ENCODE results near the gene LCLAT1. TPM values are rescaled to one million over a fixed set of nuclear protein-coding genes. Genes with fewer than 3 reads are reported as not detected.
A peak's percentile ranks its signal among the peaks of the same experiment; 100 is the strongest.

The LCLAT1 gene
- total RNA-seq, 1 donor from 2014 or later, result 41.0 TPM

GRCh38 chr2:30443081-30443480, 4.0 kb upstream of the LCLAT1 start:
- H3K36me3 ChIP-seq, result no peaks in the 10 kb centered on the region
- TF ChIP-seq CTCF (IDR thresholded peaks at IDR 0.05; ENCODE audit: borderline replicate concordance), result no peak
- peaks cover 36% of the 10 kb centered on the region for H3K4me1 ChIP-seq
- no peaks in the 10 kb centered on the region for H3K27me3 ChIP-seq (ENCODE audit: low read depth)
- no peaks in the 10 kb centered on the region for H3K9me3 ChIP-seq (replicated peaks)
- no peak for DNase-seq
- intact Hi-C loops (cut with micrococcal nuclease), result no loop called here
- H3K27ac ChIP-seq (replicated peaks), result no peak overlapping the region
- no peak overlapping the region for H3K4me3 ChIP-seq

GRCh38 chr2:30444273-30444672, 2.8 kb upstream of the LCLAT1 start:
- H3K4me3 ChIP-seq, result no peak overlapping the region
- H3K4me1 ChIP-seq, result peaks cover 36% of the 10 kb centered on the region
- H3K27ac ChIP-seq (replicated peaks), result no peak overlapping the region
- H3K9me3 ChIP-seq (replicated peaks), result no peaks in the 10 kb centered on the region
- DNase-seq, result no peak
- intact Hi-C loops (cut with micrococcal nuclease), result no loop called here
- H3K27me3 ChIP-seq (ENCODE audit: low read depth), result no peaks in the 10 kb centered on the region
- no peak for TF ChIP-seq CTCF (IDR thresholded peaks at IDR 0.05; ENCODE audit: borderline replicate concordance)
- H3K36me3 ChIP-seq, result no peaks in the 10 kb centered on the region

DNA sequence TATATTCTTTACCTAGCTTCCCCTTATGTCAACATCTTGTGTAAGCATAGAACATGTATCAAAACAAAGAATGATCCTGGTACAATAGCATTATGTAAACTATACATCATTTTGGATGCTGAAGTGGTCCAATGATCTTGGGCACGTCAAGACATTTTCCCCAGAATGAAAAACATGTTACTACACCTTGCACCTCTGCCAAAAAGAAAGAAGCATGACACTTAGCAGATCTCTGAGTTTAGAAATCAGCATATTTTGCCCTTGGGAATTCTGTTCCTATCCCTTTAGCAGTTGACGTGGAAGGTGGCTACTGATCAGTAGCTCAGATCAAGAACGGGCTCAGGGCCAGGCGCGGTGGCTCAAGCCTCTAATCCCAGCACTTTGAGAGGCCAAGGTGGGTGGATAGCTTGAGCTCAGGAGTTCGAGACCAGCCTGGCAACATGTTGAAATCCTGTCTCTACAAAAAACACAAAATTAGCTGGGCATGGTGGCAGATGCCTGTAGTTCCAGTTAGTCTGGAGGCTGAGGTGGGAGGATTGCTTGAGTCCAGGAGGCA, 1.7 kb upstream of the LCLAT1 start:
- H3K27me3 ChIP-seq (ENCODE audit: low read depth), result no peaks in the 10 kb centered on the region
- no peak overlapping the region for H3K4me3 ChIP-seq
- TF ChIP-seq CTCF (IDR thresholded peaks at IDR 0.05; ENCODE audit: borderline replicate concordance), result no peak
- intact Hi-C loops (cut with micrococcal nuclease), result no loop called here
- no peak for DNase-seq
- no peaks in the 10 kb centered on the region for H3K9me3 ChIP-seq (replicated peaks)
- no peak overlapping the region for H3K27ac ChIP-seq (replicated peaks)
- H3K4me1 ChIP-seq, result peaks cover 40% of the 10 kb centered on the region
- H3K36me3 ChIP-seq, result no peaks in the 10 kb centered on the region

DNA sequence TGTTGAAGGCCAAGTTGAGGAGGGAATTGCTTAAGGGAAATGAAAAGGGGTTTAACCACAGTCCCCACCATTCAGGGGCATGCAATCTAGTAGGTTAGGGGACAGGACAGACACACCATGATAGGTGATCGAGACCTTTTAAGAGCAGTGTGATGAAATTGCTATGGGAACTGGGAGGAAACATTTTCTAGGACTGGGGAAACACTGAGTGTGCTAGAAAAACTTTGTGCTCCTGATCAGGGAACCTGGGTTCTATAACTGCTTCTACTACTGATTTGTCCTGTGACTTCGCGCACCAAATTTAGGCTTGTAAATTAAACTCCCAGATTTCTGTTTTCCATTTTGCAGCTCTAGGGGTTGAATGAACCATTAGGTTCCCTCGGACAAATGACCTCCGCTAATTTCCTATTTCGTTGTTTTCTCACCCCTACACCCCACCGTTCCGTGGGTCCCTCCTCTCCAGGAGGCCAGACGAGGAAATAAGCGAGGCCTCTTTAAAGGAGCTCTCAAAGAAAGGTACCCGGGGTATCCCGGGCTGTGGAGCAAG, 371 bp upstream of the LCLAT1 start:
- TF ChIP-seq CTCF (IDR thresholded peaks at IDR 0.05; ENCODE audit: borderline replicate concordance), result no peak
- H3K4me1 ChIP-seq, result peaks cover 40% of the 10 kb centered on the region
- no peaks in the 10 kb centered on the region for H3K9me3 ChIP-seq (replicated peaks)
- DNase-seq, result no peak
- H3K4me3 ChIP-seq, result peak overlapping the region; percentile 93
- H3K36me3 ChIP-seq, result no peaks in the 10 kb centered on the region
- no peaks in the 10 kb centered on the region for H3K27me3 ChIP-seq (ENCODE audit: low read depth)
- H3K27ac ChIP-seq (replicated peaks), result peak overlapping the region; percentile 87
- intact Hi-C loops (cut with micrococcal nuclease), result no loop called here

GRCh38 chr2:30448308-30448707, 1.3 kb downstream of the LCLAT1 start:
- peaks cover 47% of the 10 kb centered on the region for H3K4me1 ChIP-seq
- H3K9me3 ChIP-seq (replicated peaks), result no peaks in the 10 kb centered on the region
- no peaks in the 10 kb centered on the region for H3K27me3 ChIP-seq (ENCODE audit: low read depth)
- DNase-seq, result no peak
- no peak for TF ChIP-seq CTCF (IDR thresholded peaks at IDR 0.05; ENCODE audit: borderline replicate concordance)
- H3K27ac ChIP-seq (replicated peaks), result peak overlapping the region; percentile 87
- peak overlapping the region; percentile 93 for H3K4me3 ChIP-seq
- intact Hi-C loops (cut with micrococcal nuclease), result no loop called here
- H3K36me3 ChIP-seq, result no peaks in the 10 kb centered on the region

All from left ventricle myocardium inferior (tissue), 1 donor.